ENCODE results near the gene RAPGEF5.
"Not testable (repeated sequence)": the region's sequence is repeated elsewhere in the genome, so short reads cannot be mapped to it uniquely, and the experiment has no call there.

RAPGEF5 gene

GRCh38 chr7:22082553-22082885, 274.4 kb downstream of the RAPGEF5 start:
- DNase-seq (ENCODE audit: low read depth): no peak

GRCh38 chr7:22080219-22080618, 276.7 kb downstream of the RAPGEF5 start:
- DNase-seq (ENCODE audit: low read depth): not testable (repeated sequence)

- DNase-seq (ENCODE audit: low read depth): not testable (repeated sequence)
Observed at GRCh38 chr7:22078872-22079271, 278.1 kb downstream of the RAPGEF5 start.

GRCh38 chr7:22075561-22075960, 281.4 kb downstream of the RAPGEF5 start:
- DNase-seq (ENCODE audit: low read depth): no peak

- DNase-seq (ENCODE audit: low read depth): no peak
Observed at GRCh38 chr7:22074897-22075296, 282.1 kb downstream of the RAPGEF5 start.

Measured in CMK (cell line).